Stomach smooth muscle (tissue), 2 donors: ENCODE results near the gene DEPP1.
A peak's percentile ranks its signal among the peaks of the same experiment; 100 is the strongest.

Experiments
- H3K27ac ChIP-seq: one replicate; pipeline ENCODE4 v1.7.0; 2013; ENCODE audit warnings: mild to moderate bottlenecking, low read length, inconsistent platforms
- H3K27me3 ChIP-seq, 2 donors: one replicate each; pipeline ENCODE4 v1.7.0; 2013; ENCODE audit warnings: low read length in 2 of 2; ENCODE audit not compliant: insufficient read depth in 2 of 2, control insufficient read depth in 1 of 2
- H3K36me3 ChIP-seq, 2 donors: one replicate each; pipeline ENCODE4 v1.7.0; 2013; ENCODE audit warnings: low read length in 2 of 2; ENCODE audit not compliant: control insufficient read depth in 2 of 2, insufficient read depth in 2 of 2
- H3K4me1 ChIP-seq: one replicate; pipeline ENCODE4 v1.7.0; 2013; ENCODE audit warnings: low read length; ENCODE audit not compliant: control insufficient read depth, insufficient read depth
- H3K4me3 ChIP-seq, 2 donors: one replicate each; pipeline ENCODE4 v1.7.0; 2013; ENCODE audit warnings: low read length in 2 of 2
- H3K9ac ChIP-seq, 2 donors: one replicate each; pipeline ENCODE4 v1.7.0; 2013; ENCODE audit warnings: low read length in 2 of 2, mild to moderate bottlenecking in 1 of 2
- H3K9me3 ChIP-seq, 2 donors: one replicate each; pipeline ENCODE4 v1.7.0; 2013; ENCODE audit warnings: low read length in 2 of 2; ENCODE audit not compliant: control insufficient read depth in 2 of 2
- donor health status: healthy.
- donor health status: Pancreatic carcinoma.

Gene DEPP1

DNA sequence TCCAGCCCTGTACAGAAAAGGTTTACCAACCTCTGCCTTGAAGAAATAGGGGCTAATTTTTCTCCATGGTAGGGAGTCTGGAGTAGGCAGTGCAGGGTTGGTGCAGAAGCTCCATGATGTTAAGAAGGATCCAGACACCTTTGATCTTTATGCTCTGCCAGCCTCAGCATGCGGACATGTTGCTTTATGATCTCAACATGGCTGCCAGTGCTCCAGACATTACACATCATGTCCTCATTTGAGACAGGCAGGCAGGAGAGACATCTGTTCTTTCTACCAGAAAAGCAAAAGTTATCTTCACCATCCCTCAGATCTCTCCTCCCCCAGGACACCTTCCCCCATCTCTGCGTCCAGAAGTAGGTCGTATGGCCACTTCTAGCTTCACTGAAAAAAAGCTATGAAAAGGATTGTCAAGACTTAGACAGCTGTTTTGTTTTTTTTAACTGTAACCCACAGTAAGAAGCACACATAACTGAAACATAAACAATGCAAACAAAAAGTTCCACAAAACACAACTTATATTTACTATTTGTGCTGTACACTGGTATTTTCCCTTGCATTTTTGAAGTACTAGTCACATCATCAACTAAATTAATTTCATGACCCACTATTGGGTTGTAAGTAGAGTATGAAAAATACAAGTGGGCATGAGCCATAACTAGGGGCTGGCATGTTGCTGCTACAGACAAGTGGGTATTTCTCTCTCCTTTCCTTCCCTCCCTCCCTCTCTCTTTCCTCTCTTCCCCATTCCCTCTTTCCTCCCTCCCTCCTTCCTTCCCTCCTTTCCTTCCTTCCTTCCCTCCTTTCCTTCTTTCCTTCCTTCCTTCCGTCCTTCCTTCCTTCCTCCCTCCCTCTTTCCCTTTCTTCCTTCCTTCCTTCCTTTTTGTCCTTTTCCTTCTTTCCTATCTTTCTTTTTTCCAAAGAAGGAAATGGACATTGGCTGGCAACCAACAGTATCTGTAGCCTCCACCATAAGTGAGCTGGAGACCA, 21.6 kb downstream of the DEPP1 start:
- Histone ChIP-seq H3K4me1 (peaks cover 40% of the 10 kb centered on the region), H3K36me3 (peaks cover 2 to 10% of the 10 kb centered on the region in 2 donors), H3K9me3 (no peaks in the 10 kb centered on the region), H3K27ac (no peak overlapping the region), H3K27me3 (no peaks in the 10 kb centered on the region), H3K4me3 (no peak overlapping the region), H3K9ac (no peak overlapping the region)

DNA sequence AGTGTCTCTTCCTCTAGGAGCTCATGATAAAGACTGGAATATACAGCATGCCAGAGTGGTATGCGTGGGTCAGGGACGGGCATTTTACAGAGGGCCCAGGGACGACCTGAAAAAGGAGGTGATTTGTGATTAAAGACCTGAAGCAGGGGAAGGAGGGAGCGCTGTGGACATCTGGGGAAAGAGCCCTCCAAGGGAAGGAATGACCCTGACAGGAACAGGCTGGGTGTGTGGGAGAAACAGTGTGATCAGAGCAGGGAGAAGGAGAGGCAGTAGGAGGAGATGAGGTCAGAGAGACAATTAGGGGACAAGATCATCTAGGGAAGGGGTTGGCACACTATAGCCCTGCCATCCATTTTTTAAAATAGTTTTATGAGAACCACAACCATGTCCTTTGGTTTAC, 22.4 kb downstream of the DEPP1 start:
- Histone ChIP-seq H3K4me1 (peaks cover 34% of the 10 kb centered on the region), H3K27ac (peak overlapping the region; percentile 6), H3K9ac (no peak overlapping the region), H3K36me3 (peaks cover 2 to 10% of the 10 kb centered on the region in 2 donors), H3K4me3 (no peak overlapping the region), H3K27me3 (no peaks in the 10 kb centered on the region), H3K9me3 (no peaks in the 10 kb centered on the region)

DNA sequence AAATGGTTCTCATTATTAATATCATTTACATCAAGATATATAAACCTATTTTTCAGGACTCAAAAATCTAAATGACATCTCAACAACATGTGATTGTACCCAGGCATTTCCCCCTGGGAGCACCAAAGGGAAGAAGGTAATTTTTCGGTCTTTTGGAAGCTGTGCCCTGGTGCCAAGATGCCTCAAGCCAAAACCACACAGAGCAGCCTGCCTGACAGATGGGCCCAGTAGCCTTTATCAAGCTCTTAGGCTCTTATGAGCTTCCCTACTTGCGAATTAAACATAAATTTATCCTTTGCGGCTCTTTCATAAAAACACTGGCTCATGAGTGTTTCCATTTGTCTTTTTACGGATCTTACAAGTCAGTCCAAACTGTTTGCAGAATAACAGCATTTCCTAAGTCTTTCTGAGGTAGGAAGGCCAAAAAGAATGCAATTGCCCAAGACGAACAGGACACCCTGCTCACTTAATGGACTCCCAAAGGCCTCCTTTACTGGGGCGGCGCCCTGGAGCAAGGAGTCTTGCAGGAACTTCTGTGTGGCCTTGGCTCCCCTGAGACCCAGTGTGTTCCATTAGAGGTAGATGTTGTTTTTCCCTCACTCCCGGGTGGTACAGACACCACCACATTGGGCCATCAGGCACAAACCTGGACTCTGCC, 23.1 kb downstream of the DEPP1 start:
- Histone ChIP-seq H3K36me3 (peaks cover 2 to 10% of the 10 kb centered on the region in 2 donors), H3K9ac (no peak overlapping the region)

DNA sequence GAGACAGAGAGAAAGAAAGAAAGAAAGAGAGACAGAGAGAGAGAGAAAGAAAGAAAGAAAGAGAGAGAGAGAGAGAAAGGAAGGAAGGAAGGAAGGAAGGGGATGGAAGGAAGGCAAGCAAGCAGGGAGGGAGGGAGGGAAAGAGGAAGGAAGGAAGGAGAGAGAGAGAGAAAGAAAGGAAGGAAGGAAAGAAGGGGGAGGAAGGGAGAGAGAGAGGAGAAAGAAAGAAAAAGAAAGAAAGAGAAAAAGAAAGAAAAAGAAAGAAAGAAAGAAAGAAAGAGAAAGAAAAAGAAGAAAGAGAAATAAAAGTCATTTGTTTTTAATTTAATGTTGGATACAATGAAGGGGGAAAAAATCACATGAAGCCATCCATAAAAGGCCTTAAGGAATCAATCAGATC, 23.6 kb downstream of the DEPP1 start:
- Histone ChIP-seq H3K36me3 (peaks cover 2 to 10% of the 10 kb centered on the region in 2 donors), H3K27me3 (no peaks in the 10 kb centered on the region), H3K9me3 (no peaks in the 10 kb centered on the region), H3K4me1 (peaks cover 28% of the 10 kb centered on the region), H3K27ac (no peak overlapping the region), H3K4me3 (no peak overlapping the region), H3K9ac (no peak overlapping the region)

More for the DNA sequence above, 23.1 kb downstream of the DEPP1 start:
- Histone ChIP-seq H3K27me3 (no peaks in the 10 kb centered on the region), H3K9me3 (no peaks in the 10 kb centered on the region), H3K27ac (peak overlapping the region; percentile 6), H3K4me3 (no peak overlapping the region), H3K4me1 (peaks cover 29% of the 10 kb centered on the region)

DNA sequence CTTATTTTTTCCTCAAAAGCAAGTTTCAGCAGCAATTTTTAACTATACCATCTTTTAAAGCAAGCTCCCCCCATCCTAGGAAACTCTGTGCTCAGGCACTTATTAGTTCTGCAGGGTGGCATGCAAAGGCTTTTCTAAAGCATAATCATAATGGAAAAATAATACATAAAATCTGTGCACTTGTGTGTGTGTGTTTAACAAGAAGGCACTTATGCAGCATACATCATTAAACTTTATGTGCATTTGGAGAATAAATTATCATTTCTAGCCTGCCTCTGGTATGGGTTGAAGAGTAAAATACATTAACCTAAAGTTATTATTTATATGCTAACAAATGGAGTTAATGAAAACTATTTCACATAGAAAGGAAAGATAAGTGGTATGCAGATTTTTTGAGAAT, 24.6 kb downstream of the DEPP1 start:
- H3K36me3 ChIP-seq = peaks cover 2 to 10% of the 10 kb centered on the region in 2 donors
- no peak overlapping the region for H3K4me3 ChIP-seq
- H3K4me1 ChIP-seq = peaks cover 32% of the 10 kb centered on the region
- no peak overlapping the region for H3K9ac ChIP-seq
- no peaks in the 10 kb centered on the region for H3K9me3 ChIP-seq
- H3K27ac ChIP-seq = no peak overlapping the region
- H3K27me3 ChIP-seq = no peaks in the 10 kb centered on the region

DNA sequence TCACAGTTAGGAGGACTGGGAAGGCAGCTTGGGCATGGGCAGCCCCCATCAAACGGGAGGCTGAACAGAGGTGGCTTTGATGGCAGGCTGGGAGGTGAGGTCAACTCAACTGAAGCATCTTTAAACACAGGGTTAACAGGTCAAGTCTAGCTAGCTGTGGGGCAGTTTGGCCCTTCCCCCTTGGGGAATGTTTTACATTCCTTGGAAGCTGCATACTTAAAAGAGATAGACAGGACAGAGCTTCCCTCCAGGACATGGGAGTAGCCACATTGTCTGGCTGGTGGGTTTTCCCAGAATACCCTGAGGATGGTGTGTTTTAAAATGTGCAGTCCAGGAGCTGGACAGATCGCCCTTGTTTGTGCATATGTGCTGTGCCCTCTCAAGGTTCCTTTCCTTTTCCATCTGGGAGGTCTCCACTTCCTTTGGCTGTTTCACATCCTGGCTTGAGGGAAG, 25.8 kb downstream of the DEPP1 start:
- H3K27ac ChIP-seq = no peak overlapping the region
- H3K9ac ChIP-seq = no peak overlapping the region
- no peak overlapping the region for H3K4me3 ChIP-seq
- peaks cover 2 to 10% of the 10 kb centered on the region in 2 donors for H3K36me3 ChIP-seq
- H3K27me3 ChIP-seq = no peaks in the 10 kb centered on the region
- no peaks in the 10 kb centered on the region for H3K9me3 ChIP-seq
- H3K4me1 ChIP-seq = peaks cover 22% of the 10 kb centered on the region

DNA sequence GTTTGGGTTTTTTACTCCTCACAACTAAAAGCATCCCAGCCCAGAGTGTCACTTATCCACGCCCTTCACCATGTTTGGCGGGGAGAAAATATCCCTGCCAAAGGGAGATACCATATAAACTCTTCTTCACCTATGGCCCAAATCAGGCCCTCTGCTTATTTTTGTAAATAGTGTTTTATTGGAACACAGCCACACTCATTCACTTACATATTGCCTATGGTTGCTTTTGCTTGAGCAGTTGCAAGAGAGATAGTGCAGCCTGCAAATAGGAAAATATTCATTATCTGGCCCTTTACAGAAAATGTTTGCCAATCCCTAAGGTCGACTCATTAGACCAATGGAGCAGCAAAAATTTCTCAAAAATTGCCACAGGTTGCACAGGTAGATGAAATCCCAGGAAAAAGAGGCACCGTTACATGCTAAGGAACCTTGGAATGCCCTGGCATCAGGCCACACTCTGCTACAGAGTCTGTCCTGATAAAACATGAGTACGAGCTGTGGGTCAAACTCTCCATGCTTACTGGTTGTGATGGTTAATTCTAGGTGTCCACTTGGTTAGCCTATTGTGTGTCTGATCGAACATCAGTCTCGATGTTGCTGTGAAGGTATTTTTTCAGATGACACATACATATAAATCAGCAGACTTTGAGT, 26.9 kb downstream of the DEPP1 start:
- H3K4me3 ChIP-seq = no peak overlapping the region

DNA sequence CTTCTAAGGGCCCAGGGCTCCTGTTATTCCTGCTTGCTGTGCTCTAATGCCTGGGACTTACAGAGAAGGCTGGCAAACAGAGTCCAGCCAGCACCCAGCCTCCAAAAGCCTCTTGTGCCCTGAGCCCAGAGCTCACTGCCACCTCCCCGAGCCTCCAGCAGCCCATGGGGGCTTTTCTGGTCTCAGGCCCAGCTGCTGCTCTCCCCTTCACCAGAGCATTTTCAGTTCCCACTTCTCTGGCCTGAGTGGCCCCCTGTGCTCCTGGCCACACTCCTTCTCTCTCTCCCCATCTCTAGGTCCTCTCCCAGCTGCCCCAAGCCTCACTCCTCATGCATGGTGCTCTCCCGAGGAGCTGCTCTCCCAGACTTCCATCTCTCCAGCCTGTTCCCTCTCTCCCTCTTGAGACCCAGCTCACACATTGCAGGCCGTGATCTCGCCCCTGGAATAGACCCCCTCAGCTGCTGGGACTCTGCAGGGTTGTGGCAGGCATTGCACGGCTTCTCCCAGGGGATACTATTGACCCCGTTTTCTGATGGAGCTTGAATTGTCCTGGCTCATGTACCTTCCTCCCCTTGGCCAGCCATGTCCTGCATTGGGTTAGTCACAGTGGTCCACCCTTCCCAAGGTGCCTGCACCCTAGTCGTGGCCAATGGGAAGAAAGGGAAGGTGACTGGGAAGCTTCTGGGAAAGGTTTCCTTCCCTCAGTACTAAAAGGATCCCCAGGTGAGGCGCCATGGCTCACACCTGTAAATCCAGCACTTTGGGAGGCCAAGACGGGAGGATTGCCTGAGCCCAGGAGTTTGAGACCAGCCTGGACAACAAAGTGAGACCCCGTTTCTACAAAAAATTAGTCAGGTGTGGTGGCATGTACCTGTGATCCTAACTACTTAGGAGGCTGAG, 28.0 kb downstream of the DEPP1 start:
- peaks cover 15% of the 10 kb centered on the region for H3K4me1 ChIP-seq
- H3K27ac ChIP-seq = no peak overlapping the region
- H3K36me3 ChIP-seq = peaks cover 0 to 2% of the 10 kb centered on the region in 2 donors
- no peaks in the 10 kb centered on the region for H3K9me3 ChIP-seq
- no peak overlapping the region for H3K9ac ChIP-seq
- H3K4me3 ChIP-seq = no peak overlapping the region
- no peaks in the 10 kb centered on the region for H3K27me3 ChIP-seq

More for the DNA sequence above, 26.9 kb downstream of the DEPP1 start:
- Histone ChIP-seq H3K27ac (no peak overlapping the region), H3K36me3 (peaks cover 2 to 10% of the 10 kb centered on the region in 2 donors), H3K9me3 (no peaks in the 10 kb centered on the region), H3K27me3 (no peaks in the 10 kb centered on the region), H3K9ac (no peak overlapping the region), H3K4me1 (peaks cover 21% of the 10 kb centered on the region)

DNA sequence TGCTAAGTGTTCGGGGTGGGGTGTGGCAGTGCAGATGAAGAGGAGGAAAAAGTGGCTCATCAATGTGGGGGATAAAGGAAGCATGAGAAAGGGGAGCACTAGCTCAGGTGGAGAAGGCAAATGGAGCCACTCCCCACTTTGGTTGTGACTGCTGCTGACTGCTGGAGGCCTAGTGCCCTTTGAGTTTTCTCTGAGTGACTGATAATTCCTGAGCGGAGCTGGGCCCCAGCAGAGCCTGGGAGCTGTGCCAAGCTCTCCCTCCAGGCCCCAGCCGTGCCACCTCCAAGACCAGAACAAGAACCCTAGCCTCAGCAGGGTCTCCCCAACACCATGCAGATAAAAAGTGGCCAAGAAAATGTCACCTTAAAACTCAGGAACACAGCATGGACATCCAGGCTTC, 28.7 kb downstream of the DEPP1 start:
- H3K27me3 ChIP-seq = no peaks in the 10 kb centered on the region

More for the DNA sequence above, 28.7 kb downstream of the DEPP1 start:
- H3K4me3 ChIP-seq = no peak overlapping the region
- H3K4me1 ChIP-seq = peaks cover 13% of the 10 kb centered on the region
- no peaks in the 10 kb centered on the region for H3K36me3 ChIP-seq
- no peaks in the 10 kb centered on the region for H3K9me3 ChIP-seq
- no peak overlapping the region for H3K9ac ChIP-seq
- H3K27ac ChIP-seq = no peak overlapping the region
